Stimulated activated CD8-positive, alpha-beta memory T cell treated with anti-CD3 and anti-CD28 coated beads, Interleukin-7, amount 100 ng/mL, for 4 hours (primary cell): ENCODE results near the gene CKS1B.
A peak's percentile ranks its signal among the peaks of the same experiment; 100 is the strongest.

Source experiments
- DNase-seq, 2 donors: peaks; one replicate each; pipeline ENCODE4 v3.0.0-alpha.2; 2020; ENCODE audit warnings: low read depth in 2 of 2

CKS1B gene

GRCh38 chr1:154974102-154974807 is at the start of gene CKS1B:
CKS1B (plus strand) TSS chr1:154974681; CDS start chr1:154974746, 65 bp downstream.
- peak; percentile 92 to 97 for DNase-seq

GRCh38 chr1:154925335-154926170 is 48.9 kb upstream of the CKS1B start:
- DNase-seq, result no peak

GRCh38 chr1:154926201-154926600 is 48.3 kb upstream of the CKS1B start:
- DNase-seq, result no peak

GRCh38 chr1:154931940-154932487 is 42.5 kb upstream of the CKS1B start:
- no peak for DNase-seq

- DNase-seq, result no peak
Observed at GRCh38 chr1:154934358-154934948, 40.0 kb upstream of the CKS1B start.

- no peak for DNase-seq
Observed at GRCh38 chr1:154935749-154936554, 38.5 kb upstream of the CKS1B start.

- DNase-seq, result peak; percentile 92 to 95
Observed at GRCh38 chr1:154936555-154937084, 37.9 kb upstream of the CKS1B start, which contains the start of gene PMVK. PMVK (minus strand) TSS chr1:154936719; CDS start chr1:154936685, 34 bp downstream.

GRCh38 chr1:154937085-154937987 is 37.1 kb upstream of the CKS1B start:
- peak; percentile 83 for DNase-seq

- DNase-seq, result no peak
Observed at GRCh38 chr1:154937988-154938386, 36.5 kb upstream of the CKS1B start.

- no peak for DNase-seq
Observed at GRCh38 chr1:154938604-154939399, 35.7 kb upstream of the CKS1B start.

GRCh38 chr1:154940213-154940560 is 34.3 kb upstream of the CKS1B start:
- no peak for DNase-seq

GRCh38 chr1:154940651-154941194 is 33.8 kb upstream of the CKS1B start:
- no peak for DNase-seq

GRCh38 chr1:154941333-154942013 is 33.0 kb upstream of the CKS1B start:
- DNase-seq, result no peak

- DNase-seq, result no peak
Observed at GRCh38 chr1:154943649-154944400, 30.7 kb upstream of the CKS1B start.

- no peak for DNase-seq
Observed at GRCh38 chr1:154944401-154945159, 29.9 kb upstream of the CKS1B start.

- DNase-seq, result no peak
Observed at GRCh38 chr1:154945160-154945961, 29.1 kb upstream of the CKS1B start.
